Measurements from ENCODE around the gene SKIL. TPM values are rescaled to one million over a fixed set of nuclear protein-coding genes. Genes with fewer than 3 reads are reported as not detected.

Gene SKIL
- total and polyA plus RNA-seq, 3 donors from 2014 or later: 19.1 to 53.6 (median 47.4) TPM

DNA sequence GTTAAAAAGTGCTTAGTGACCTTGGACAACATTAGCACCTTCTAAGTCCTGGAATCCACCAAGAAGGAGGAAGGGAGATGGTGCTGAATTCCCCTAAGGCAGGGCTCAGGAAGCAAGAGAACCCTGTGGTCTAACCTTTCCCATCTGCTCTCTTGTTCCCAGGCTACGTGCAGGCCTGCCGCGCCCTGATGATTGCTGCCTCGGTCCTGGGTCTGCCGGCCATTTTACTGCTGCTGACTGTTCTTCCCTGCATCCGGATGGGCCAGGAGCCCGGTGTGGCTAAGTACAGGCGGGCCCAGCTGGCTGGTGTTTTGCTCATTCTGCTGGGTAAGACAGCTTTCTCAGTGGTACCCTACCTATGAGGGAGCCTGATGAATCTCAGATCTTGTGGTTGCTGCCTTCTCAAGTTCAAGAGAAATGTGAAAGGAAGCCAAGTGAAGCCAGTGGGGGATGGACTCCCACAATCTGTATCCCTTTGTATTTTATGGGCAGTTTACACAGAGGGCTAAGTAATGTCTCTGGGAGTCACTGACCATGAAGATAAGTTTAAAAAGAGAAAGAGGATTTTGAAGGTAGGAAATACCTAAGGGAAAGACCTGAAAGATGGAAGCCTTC lies 65.6 kb downstream of the SKIL start:
- peaks cover 24% of the 10 kb centered on the region for H3K4me1 ChIP-seq
- no peaks in the 10 kb centered on the region for H3K27me3 ChIP-seq
- intact Hi-C loops (cut with DNase I; ENCODE audit: low total_unique reads): loop anchor here (10.0 kb wide), 1 partner anchor 392 kb away; no protein-coding TSS in a partner anchor
- WGBS, 2 donors: 27 to 33% methylated on average over 8 of the region's 8 CpGs
- peak overlapping the region in 1 of 2 donors; percentile 94 for H3K4me3 ChIP-seq
- H3K9me3 ChIP-seq: no peaks in the 10 kb centered on the region
- peak; percentile 59 for DNase-seq
- no peaks in the 10 kb centered on the region for H3K36me3 ChIP-seq (ENCODE audit: low read depth, missing control alignments)
- no peak for TF ChIP-seq POLR2A (IDR thresholded peaks at IDR 0.05)
- TF ChIP-seq, protein P1, sequence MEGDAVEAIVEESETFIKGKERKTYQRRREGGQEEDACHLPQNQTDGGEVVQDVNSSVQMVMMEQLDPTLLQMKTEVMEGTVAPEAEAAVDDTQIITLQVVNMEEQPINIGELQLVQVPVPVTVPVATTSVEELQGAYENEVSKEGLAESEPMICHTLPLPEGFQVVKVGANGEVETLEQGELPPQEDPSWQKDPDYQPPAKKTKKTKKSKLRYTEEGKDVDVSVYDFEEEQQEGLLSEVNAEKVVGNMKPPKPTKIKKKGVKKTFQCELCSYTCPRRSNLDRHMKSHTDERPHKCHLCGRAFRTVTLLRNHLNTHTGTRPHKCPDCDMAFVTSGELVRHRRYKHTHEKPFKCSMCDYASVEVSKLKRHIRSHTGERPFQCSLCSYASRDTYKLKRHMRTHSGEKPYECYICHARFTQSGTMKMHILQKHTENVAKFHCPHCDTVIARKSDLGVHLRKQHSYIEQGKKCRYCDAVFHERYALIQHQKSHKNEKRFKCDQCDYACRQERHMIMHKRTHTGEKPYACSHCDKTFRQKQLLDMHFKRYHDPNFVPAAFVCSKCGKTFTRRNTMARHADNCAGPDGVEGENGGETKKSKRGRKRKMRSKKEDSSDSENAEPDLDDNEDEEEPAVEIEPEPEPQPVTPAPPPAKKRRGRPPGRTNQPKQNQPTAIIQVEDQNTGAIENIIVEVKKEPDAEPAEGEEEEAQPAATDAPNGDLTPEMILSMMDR (IDR thresholded peaks at IDR 0.05): no peak
- H3K27ac ChIP-seq: peak overlapping the region; percentile 89 to 94

DNA sequence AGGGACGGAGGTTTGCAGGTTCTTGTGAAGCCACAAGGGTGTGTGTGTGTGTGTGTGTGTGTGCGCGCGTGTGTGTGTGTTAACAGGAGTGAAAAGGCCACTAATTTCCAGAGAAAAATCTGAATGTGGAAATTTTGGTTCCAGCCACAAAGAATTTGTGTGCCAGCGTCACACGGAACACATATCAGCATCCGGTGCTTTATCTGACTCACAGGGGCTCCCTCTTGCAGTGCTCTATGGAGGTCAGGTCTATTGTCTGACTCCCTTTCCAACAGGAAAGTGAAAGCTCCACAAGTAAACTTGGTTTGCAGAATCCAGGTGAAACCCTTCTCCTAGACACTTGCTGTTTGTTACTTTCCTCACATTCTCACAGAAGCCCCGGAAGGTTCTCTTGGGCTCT lies 67.4 kb downstream of the SKIL start:
- WGBS, 2 donors: 50 to 66% methylated on average over 7 to 8 of the region's 8 CpGs
- Histone ChIP-seq H3K36me3 (ENCODE audit: low read depth, missing control alignments) (no peaks in the 10 kb centered on the region), H3K9me3 (no peaks in the 10 kb centered on the region), H3K4me3 (no peak overlapping the region), H3K4me1 (peaks cover 36% of the 10 kb centered on the region), H3K27me3 (no peaks in the 10 kb centered on the region), H3K27ac (peak overlapping the region; percentile 38 to 71)
- no peak for DNase-seq
- intact Hi-C loops (cut with DNase I; ENCODE audit: low total_unique reads): loop anchor here (10.0 kb wide), 1 partner anchor 390 kb away; no protein-coding TSS in a partner anchor
- TF ChIP-seq, protein P1 (IDR thresholded peaks at IDR 0.05): no peak
- TF ChIP-seq POLR2A (IDR thresholded peaks at IDR 0.05): no peak

DNA sequence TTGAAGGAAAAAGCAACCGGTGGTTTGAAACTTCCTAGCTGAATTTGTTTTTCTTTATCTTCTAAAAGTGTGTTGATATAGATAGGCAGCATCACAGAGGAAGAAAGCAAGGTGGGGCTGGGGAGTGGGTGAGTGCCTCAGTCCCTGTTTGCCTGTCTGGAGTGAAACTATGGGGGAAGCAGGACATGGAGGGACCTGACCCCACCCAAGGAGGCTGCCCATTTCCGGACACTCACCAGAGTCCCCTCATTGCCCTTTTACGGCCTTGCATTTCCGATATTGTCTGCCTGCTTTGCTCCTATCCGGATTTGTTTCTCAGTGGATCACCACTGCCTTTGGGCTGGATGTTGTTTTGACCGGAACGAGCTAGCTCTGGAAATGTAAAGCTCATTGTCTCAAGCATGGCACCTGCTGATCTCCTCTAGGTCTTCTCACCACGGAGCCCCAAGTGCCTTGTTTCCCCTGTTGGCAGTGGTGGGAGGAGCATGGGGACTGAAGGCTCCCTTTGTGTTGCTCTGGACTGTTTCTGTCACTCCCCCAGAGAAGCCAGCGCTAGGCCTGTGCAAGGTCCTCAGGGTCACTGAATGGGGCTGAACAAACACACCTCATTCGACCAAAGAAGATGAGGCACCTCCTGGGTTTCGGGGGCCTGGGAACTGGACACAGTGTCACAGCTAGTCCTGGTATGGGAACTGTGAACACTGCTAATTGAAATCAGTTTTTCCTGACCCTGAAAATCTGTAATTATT lies 68.2 kb downstream of the SKIL start:
- H3K27me3 ChIP-seq: no peaks in the 10 kb centered on the region
- no peaks in the 10 kb centered on the region for H3K36me3 ChIP-seq (ENCODE audit: low read depth, missing control alignments)
- no peak overlapping the region for H3K4me3 ChIP-seq
- H3K9me3 ChIP-seq: no peaks in the 10 kb centered on the region
- TF ChIP-seq, protein P1 (IDR thresholded peaks at IDR 0.05): no peak
- no peak for TF ChIP-seq POLR2A (IDR thresholded peaks at IDR 0.05)
- intact Hi-C loops (cut with DNase I; ENCODE audit: low total_unique reads): loop anchor here (10.0 kb wide), 1 partner anchor 389 kb away; no protein-coding TSS in a partner anchor
- peak overlapping the region; percentile 38 to 71 for H3K27ac ChIP-seq
- WGBS, 2 donors: 46 to 58% methylated on average over 11 of the region's 11 CpGs
- peaks cover 36% of the 10 kb centered on the region for H3K4me1 ChIP-seq
- peak; percentile 91 for DNase-seq

DNA sequence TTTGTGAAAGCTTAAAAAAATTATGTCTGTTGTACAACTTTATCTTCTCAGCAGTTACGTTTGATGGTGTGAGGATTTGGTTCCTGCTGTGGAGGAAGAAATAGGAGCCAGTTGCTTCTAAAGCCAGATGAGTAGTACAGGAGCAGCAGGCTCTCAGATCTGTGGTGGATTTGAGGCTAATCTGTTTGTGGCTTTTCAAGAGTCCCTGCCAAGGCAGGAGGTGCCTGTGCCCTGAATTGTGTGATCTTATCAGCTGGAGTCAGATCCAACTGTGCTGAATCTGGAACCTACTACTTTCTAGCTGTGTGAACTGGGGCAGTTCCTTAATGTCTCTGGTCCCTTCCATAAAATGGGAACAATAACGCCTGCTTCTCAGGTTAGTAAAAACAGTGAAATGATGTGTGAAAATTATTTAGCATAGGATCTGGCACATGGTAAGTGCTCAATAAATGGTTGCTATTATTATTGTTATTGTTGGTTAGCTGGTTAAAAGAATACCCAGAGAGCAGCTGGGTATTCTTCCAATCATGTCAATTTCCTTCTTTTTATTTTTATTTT lies 68.8 kb downstream of the SKIL start:
- no peaks in the 10 kb centered on the region for H3K27me3 ChIP-seq
- peaks cover 30% of the 10 kb centered on the region for H3K4me1 ChIP-seq
- no peak overlapping the region for H3K4me3 ChIP-seq
- intact Hi-C loops (cut with DNase I; ENCODE audit: low total_unique reads): loop anchor here (10.0 kb wide), 1 partner anchor 388 kb away; no protein-coding TSS in a partner anchor
- H3K9me3 ChIP-seq: no peaks in the 10 kb centered on the region
- H3K36me3 ChIP-seq (ENCODE audit: low read depth, missing control alignments): no peaks in the 10 kb centered on the region
- peak overlapping the region; percentile 38 to 71 for H3K27ac ChIP-seq
- DNase-seq: no peak
- WGBS, 2 donors: 41 to 56% methylated on average over 2 of the region's 2 CpGs
- no peak for TF ChIP-seq POLR2A (IDR thresholded peaks at IDR 0.05)
- TF ChIP-seq, protein P1 (IDR thresholded peaks at IDR 0.05): no peak
